GM18519 (cell line): Measurements from ENCODE around the gene YY1AP1.
"Not testable (repeated sequence)": the region's sequence is repeated elsewhere in the genome, so short reads cannot be mapped to it uniquely, and the experiment has no call there.

Source experiments
- ATAC-seq: cut with Tn5 transposase; IDR thresholded peaks from one replicate; pipeline ENCODE4 v1.9.1; 2021; ENCODE audit warnings: mild to moderate bottlenecking, moderate library complexity; ENCODE audit not compliant: unreplicated experiment, low FRiP score

The YY1AP1 gene, protein sequence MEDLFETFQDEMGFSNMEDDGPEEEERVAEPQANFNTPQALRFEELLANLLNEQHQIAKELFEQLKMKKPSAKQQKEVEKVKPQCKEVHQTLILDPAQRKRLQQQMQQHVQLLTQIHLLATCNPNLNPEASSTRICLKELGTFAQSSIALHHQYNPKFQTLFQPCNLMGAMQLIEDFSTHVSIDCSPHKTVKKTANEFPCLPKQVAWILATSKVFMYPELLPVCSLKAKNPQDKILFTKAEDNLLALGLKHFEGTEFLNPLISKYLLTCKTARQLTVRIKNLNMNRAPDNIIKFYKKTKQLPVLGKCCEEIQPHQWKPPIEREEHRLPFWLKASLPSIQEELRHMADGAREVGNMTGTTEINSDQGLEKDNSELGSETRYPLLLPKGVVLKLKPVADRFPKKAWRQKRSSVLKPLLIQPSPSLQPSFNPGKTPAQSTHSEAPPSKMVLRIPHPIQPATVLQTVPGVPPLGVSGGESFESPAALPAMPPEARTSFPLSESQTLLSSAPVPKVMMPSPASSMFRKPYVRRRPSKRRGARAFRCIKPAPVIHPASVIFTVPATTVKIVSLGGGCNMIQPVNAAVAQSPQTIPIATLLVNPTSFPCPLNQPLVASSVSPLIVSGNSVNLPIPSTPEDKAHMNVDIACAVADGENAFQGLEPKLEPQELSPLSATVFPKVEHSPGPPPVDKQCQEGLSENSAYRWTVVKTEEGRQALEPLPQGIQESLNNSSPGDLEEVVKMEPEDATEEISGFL

DNA sequence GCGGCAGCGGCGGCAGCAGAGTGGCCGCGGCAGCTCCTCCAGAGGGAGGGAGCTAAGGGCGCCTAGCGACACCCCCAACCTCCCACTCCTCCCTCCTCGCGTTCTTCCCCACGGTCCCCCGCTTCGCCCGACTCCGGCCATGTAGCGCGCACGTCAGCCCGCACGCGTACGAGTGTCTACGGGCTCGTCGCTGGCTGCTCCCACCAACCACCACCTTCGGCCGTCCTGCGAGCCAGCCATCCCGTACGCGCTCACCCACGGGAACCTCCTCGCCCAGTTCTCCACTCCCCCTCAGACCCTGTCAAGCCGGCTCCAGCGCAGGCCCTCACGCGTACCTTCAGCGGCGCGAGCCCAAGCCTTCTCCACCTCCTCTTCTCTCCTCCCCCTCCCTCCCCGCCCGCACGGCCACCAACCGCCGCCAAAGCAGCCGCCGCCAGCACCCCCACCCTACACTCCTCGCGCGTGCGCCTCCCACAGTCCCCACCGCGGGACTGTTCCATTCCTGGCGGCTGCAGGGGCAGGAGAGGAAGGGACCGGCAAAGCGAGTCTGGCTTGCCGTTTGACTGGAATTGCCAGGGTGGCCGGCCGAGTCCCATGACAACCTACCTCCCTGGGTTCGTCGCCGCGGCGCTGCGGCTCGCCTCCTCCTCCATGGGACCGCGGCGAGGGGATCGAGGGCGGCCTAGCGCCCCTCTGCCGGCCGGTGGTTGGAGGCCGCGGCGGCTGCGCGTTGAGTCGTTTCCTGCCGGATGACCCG is at the start of gene YY1AP1:
TSS of gene YY1AP1 (minus strand) at position 451 of the 757 bp plus-strand sequence. CDS start 8,338 bp downstream, outside the sequence.
- peak; percentile 65 for ATAC-seq

DNA sequence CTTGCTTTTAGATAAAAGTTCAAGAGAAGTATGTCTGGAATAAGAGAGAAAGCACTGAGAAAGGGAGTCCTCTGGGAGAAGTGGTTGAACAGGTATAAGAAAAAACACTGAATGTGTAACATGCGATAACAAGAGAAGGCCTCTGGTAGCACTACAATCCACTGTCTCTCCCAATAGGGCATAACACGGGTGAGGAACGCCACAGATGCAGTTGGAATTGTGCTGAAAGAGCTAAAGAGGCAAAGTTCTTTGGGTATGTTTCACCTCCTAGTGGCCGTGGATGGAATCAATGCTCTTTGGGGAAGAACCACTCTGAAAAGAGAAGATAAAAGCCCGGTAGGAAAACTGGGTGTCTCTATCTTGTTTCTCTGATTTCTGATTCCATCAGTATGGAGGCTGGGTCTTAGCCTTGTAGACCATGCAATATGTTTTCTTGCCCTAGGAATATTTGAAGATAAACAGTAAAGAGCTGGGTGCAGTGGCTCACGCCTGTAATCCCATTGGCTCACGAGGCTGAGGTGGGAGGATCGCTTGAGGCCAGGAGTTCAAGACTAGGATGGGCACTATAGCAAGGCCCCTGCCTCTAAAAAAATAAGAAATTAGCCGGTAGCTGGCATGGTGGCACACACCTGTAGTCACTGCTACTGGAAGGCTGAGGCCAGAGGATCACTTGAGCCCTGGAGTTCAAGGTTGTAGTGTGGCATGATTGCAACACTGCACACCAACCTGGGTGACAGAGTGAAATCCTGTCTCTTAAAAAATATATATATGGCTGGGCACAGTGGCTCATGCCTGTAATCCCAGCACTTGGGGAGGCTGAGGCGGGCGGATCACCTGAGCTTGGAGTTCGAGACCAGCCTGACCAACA is 40.7 kb upstream of the YY1AP1 start:
- no peak for ATAC-seq

DNA sequence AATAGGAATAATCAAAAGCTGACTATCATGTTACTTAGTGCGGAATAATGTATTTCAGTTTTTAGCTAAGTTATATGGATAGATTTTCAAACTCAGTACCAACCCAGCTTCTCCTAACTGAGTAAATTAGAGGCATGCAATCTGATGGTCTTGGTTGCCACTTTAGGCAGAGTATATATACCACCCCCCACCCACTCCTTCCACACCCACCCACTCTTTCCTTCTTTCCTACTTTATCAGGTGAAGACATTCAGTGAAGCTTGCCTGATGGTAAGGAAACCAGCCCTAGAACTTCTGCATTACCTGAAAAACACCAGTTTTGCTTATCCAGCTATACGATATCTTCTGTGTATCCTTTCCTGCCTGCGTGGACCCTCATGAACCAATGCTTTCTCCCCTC is 36.6 kb upstream of the YY1AP1 start:
- ATAC-seq = no peak

DNA sequence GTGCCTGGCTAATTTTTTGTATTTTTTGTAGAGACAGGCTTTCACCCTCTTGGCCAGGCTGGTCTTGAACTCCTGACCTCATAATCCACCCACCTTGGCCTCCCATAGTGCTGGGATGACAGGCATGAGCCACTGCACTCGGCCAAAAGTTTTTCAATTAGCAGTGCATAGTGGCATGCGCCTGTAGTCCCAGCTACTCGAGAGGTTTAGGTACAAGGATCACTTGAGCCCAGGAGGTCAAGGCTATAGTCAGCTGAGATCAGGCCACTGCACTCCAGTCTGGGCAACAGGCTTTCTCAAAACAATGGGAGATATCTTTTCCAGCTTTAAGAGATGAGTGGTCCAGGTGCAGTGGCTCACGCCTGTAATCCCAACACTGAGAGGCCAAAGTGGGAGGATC is 31.1 kb upstream of the YY1AP1 start:
- ATAC-seq = no peak

DNA sequence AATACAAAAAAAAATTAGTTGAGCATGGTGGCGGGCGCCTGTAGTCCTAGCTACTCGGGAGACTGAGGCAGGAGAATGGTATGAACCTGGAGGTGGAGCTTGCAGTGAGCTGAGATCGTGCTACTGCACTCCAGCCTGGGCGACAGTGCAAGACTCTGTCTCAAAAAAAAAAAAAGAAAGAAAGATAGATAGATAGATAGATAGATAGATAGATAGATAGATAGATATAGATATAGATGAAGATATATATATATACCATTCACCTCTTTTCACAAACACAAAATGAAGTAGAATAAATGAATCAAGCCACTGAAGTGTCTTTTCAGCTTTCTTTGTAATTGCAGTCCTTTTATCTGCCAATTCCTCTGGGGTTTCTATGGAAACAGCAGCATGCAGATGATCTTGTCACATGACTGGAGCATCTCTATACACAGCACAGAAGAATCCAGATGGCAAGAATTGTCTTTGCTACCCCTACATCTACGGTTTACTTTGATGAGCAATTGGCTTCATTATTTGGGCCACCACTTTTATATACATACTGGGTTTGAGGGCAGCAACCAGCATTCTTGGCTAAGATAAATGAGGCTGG is 30.0 kb upstream of the YY1AP1 start:
- not testable (repeated sequence) for ATAC-seq

DNA sequence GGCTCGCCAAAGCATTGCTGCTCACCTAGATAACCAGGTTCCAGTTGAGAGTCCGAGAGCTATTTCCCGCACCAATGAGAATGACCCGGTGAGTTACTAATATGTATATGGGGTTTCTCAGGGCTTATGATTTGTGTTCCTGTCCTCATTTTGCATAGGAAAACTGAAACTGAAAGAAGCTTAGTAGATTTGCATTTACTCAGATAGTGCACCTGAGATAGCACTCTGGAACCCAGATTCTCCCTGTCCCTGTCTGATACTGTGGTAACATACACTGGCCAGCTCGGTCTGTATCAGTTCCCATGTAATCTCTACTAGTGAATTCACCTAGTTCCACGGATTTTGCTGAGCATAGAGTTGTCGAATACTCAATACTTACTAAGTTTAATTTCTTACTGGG is 28.5 kb upstream of the YY1AP1 start:
- no peak for ATAC-seq

DNA sequence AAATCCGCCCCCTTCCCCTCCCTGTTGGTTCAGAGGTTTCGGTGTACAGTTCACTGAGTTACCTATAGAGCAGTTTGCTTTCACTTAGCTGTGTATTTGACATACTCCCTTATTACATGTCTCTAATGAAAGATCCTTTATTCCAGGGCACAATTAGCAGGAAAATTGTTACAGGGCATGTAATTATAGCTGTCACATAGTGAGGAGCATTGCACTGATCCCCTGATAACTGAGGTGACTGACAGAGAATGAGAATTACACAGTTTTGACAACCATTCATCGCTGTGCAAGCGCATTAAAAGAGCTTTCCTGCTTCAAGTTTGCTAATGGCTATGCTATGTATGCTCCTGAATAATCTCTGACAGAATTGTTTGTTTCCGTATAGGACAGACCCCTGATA is 27.2 kb upstream of the YY1AP1 start:
- no peak for ATAC-seq

DNA sequence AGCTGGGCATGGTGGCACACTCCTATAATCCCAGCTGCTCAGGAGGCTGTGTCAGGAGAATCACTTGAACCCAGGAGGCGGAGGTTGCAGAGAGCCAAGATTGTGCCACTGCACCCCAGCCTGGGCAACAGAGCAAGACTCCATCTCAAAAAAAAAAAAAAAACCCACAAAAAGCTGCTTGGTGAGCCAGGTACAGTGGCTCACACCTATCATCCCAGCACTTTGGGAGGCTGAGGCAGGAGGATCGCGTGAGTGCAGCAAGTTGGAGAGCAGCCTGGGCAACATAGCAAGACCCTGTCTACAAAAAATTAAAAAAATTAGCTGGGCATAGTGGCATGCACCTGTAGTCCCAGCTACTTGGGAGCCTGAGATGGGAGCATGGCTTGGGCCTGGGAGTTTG is 26.5 kb upstream of the YY1AP1 start:
- ATAC-seq = not testable (repeated sequence)

DNA sequence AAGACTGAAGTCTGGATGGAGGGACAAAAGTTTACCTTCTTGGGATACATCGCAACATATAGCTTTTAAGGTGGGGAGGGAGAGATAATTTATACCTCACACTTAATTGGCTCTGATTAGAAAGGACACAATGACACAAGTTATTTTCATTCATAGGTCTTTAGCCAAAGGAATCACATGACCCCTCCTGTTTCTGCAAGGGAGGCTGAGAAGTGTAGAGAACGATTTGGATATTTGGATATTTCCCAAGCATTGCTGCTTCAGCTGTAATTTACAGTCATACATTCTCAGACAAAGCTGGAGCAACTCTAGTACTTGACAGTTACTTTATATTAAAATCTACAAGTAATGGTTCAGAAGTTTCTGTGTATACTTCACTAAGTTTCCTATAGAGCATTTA is 24.5 kb upstream of the YY1AP1 start:
- ATAC-seq = no peak

DNA sequence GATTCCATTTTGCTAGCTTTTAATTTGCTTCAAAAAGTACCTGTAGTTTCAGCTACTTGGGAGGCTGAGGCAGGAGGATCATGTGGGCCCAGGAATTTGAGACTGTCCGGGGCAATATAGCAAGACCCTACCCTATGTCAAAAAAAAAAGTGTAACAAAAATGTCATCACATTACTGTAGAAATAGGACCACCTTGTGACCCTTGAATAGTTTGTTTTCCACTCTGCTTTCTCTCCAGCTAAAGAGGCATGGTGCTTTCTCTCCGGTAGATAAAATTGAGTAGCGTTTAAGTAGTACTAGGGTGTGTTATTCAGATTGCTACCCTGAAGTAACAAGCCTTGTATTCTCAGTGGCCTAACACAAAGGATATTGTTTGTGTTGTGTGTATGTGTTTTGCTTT is 24.1 kb upstream of the YY1AP1 start:
- ATAC-seq = not testable (repeated sequence)

DNA sequence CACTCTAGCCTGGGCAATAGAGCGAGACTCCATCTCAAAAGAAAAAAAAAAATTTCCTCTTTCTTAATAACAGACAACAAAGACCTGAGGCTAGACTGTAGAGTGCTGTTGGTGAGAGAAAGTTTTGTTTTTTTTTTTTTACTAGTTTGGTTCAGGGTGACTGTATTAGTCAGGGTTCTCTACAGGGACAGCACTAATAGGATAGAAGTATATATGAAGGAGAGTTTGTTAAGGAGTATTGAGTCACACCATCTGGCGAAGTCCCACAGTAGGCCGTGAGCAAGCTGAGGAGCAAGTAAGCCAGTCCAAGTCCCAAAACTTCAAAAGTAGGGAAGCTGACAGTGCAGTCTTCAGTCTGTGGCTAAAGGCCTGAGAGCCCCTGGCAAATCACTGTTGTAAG is 22.9 kb upstream of the YY1AP1 start:
- not testable (repeated sequence) for ATAC-seq

DNA sequence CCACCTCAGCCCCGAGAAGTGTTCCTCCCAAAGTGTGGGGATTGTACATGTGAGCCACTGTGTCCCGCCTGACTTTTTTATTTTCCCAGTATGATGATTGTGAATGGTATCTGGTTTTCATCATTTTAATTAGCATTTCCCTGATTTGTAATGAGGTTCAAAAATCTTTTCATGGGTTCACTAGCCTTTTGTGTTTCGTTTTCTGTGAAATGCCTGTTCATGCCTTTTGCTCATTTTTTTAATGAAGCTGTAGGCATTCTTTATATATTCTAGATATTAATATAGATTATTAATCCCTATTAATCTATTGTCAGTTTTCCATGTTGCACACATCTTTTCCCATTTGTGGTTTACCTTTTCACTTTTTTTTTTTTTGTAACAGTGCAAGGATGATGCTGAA is 20.8 kb upstream of the YY1AP1 start:
- no peak for ATAC-seq

DNA sequence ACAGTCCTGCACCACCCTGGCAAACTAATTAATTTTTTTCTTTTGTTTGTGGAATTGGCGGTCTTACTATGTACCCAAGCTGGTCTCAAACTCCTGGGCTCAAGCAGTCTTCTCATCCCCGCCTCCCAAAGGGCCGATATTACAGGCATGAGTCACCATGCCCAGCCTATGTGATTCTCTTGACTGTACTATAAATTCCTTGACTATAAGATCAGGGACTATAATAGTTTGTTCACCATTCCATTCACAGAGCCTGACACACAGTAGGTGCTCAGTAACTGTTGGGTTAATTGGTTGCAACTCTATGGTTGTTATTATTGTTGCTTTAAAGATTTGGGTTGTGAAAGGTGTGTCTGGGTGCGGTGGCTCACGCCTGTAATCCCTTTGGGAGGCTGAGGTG is 17.6 kb upstream of the YY1AP1 start:
- no peak for ATAC-seq

DNA sequence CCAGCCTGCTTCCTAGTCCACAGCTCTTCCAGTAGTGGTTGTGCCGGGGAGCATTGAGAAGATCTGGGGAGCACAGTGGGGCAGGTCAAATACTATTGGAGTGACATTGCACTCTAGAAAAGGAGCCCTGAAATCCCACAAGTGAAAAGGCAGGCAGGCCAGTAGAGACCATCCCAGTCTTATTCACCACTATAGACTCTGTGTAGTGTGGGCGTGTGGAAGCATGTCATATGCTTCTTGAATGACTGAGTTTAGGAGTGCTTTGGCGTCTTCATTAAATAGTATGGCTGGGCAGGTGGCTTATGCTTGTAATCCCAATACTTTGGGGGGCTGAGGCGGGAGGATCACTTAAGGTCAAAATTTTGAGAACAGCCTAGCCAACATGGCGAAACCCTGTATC is 15.8 kb upstream of the YY1AP1 start:
- not testable (repeated sequence) for ATAC-seq

DNA sequence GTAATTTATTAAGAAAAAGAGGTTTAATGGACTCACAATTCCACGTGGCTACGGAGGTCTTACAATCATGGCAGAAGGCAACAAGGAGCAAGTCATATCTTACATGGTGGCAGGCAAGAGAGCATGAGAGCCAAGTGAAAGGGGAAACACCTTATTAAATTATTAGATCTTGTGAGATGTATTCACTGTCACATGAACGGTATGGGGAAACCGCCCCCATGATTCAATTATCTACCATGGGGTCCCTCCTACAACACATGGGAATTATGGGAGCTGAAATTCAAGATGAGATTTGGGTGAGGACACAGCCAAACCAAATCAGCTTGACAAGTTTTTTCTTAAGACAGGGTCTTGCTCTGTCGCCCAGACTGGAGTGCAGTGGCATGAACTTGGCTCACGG is 14.6 kb upstream of the YY1AP1 start:
- no peak for ATAC-seq

DNA sequence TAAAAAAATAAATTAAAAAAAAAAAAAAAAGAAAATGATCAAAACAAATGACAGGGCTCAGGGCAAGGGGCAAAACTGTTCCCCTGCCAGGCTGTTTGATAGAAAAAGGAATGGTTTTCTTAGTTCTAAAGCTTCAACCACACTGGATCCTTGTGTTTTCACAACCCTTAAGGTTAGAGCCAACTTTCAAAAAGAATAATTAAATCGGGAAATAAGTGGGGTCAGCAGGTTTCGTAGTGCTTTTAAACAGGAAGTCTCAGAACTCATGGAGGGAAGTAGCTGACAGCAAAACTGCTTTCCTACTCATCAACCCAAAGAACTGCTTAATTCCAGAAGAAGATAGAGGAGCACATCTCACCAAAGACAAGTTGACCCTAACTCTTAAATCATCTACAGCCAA is 13.1 kb upstream of the YY1AP1 start:
- not testable (repeated sequence) for ATAC-seq

DNA sequence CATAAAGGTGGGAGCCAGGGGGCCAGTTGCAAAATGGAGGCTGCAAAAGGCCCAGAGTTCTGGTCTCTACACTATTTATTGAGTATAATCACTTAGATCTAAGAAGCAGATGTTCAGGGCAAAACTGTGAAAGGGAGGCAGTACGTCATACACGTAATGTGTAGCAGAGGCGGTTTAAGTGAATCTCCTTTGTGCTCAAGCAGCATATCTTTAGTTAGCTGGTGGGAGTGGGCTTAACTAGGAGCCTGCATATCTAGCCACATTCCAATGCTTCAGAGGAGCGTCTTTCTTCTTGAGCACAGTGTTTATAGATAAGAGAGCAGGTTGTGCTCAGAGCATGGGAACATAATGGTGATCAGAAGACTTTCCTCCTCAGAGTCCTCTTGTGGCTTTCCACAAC is 10.5 kb upstream of the YY1AP1 start:
- not testable (repeated sequence) for ATAC-seq

DNA sequence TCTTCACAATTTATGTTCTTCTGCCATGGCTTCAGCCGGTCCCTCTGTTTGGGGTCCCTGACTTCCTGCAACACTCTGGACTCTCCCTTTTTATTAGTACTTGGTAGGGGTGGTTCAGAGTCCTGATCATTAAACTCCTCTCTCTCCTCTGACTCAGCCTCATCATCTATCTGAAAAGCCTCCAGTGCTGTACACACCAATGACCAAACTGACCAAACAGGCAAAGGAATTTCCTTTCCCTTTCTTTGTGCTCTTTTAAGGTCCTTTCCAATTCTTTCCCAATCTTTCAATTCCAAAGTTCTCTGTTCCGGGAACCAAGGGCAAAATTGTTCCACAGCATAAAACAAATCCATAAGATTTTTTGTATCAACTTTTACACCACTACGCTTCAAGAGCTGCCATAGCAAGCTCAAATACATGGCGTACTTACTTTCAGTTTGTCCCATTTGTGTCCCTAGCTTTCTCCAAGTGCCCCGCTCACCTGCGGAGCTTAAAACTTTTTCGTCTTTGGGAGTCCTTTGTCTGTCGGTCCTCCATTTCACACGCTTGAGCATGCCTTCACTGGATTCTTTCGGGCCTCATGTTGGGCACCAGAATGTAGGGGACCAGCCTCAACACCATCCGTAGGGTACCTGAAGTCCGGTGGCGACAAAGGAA is 9.9 kb upstream of the YY1AP1 start:
- no peak for ATAC-seq

DNA sequence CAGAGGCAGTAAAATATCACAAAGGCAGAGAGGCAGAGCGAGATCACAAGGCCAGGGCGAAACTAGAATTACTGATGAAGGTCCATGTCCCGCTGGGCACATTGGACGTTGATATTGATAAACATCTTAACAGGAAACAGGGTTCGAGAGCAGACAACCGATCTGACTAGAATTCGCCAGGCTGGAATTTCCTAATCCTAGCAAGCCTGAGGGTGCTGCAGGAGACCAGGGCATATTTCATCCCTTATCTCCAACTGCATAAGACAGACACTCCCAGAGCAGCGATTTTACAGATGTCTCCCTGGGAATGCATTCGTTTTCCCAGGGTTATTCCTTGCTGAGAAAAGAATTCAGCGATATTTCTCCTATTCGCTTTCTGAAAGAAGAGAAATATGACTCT is 9.0 kb upstream of the YY1AP1 start:
- ATAC-seq = not testable (repeated sequence)
